ENCODE results near the gene FUT7. TPM values are rescaled to one million over a fixed set of nuclear protein-coding genes. Genes with fewer than 3 reads are reported as not detected.

FUT7 gene
- not detected in 2 replicates for total RNA-seq (2014; rRNA removed; shearing (Covaris generic))
- polyA plus RNA-seq (2015; cell fraction: cytosol; rRNA removed) = not detected in 2 replicates
- polyA plus RNA-seq (2015; cell fraction: nucleus; rRNA removed) = not detected in 2 replicates

- DNase-seq (ENCODE audit: low read depth) = no peak
These were observed at the start of gene FUT7 for GRCh38 chr9:137031904-137032640. FUT7 (minus strand) TSS chr9:137032088; CDS start chr9:137031991, 97 bp downstream.

GRCh38 chr9:137080260-137081122 is 48.6 kb upstream of the FUT7 start:
- no peak for DNase-seq (ENCODE audit: low read depth)

- DNase-seq (ENCODE audit: low read depth) = no peak
These were observed 47.5 kb upstream of the FUT7 start for GRCh38 chr9:137079401-137079787.

GRCh38 chr9:137078701-137079400 is 47.0 kb upstream of the FUT7 start:
- DNase-seq (ENCODE audit: low read depth) = no peak

GRCh38 chr9:137077758-137078693 is 46.1 kb upstream of the FUT7 start:
- no peak for DNase-seq (ENCODE audit: low read depth)

GRCh38 chr9:137077010-137077747 is 45.3 kb upstream of the FUT7 start, which contains the start of gene UAP1L1:
UAP1L1 (plus strand) TSS chr9:137077517; CDS start chr9:137077533, 16 bp downstream.
- DNase-seq (ENCODE audit: low read depth) = no peak

GRCh38 chr9:137076636-137077009 is 44.7 kb upstream of the FUT7 start:
- no peak for DNase-seq (ENCODE audit: low read depth)

GRCh38 chr9:137075275-137075775 is 43.4 kb upstream of the FUT7 start:
- DNase-seq (ENCODE audit: low read depth) = no peak

- DNase-seq (ENCODE audit: low read depth) = no peak
These were observed 42.9 kb upstream of the FUT7 start for GRCh38 chr9:137074657-137075274.

GRCh38 chr9:137073992-137074399 is 42.1 kb upstream of the FUT7 start:
- no peak for DNase-seq (ENCODE audit: low read depth)

GRCh38 chr9:137071282-137071681 is 39.4 kb upstream of the FUT7 start:
- DNase-seq (ENCODE audit: low read depth) = no peak

GRCh38 chr9:137070906-137071275 is 39.0 kb upstream of the FUT7 start:
- no peak for DNase-seq (ENCODE audit: low read depth)

GRCh38 chr9:137070201-137070905 is 38.5 kb upstream of the FUT7 start, which contains the start of gene SAPCD2:
SAPCD2 (minus strand) TSS chr9:137070557; CDS start chr9:137070460, 97 bp downstream.
- DNase-seq (ENCODE audit: low read depth) = peak; percentile 95

GRCh38 chr9:137069508-137070091 is 37.7 kb upstream of the FUT7 start:
- DNase-seq (ENCODE audit: low read depth) = no peak

GRCh38 chr9:137068539-137069507 is 36.9 kb upstream of the FUT7 start:
- DNase-seq (ENCODE audit: low read depth) = no peak

GRCh38 chr9:137067860-137068538 is 36.1 kb upstream of the FUT7 start:
- peak; percentile 74 for DNase-seq (ENCODE audit: low read depth)

Data from HT1080 (cell line).